ENCODE measurements around the gene MRPL44.

DNA sequence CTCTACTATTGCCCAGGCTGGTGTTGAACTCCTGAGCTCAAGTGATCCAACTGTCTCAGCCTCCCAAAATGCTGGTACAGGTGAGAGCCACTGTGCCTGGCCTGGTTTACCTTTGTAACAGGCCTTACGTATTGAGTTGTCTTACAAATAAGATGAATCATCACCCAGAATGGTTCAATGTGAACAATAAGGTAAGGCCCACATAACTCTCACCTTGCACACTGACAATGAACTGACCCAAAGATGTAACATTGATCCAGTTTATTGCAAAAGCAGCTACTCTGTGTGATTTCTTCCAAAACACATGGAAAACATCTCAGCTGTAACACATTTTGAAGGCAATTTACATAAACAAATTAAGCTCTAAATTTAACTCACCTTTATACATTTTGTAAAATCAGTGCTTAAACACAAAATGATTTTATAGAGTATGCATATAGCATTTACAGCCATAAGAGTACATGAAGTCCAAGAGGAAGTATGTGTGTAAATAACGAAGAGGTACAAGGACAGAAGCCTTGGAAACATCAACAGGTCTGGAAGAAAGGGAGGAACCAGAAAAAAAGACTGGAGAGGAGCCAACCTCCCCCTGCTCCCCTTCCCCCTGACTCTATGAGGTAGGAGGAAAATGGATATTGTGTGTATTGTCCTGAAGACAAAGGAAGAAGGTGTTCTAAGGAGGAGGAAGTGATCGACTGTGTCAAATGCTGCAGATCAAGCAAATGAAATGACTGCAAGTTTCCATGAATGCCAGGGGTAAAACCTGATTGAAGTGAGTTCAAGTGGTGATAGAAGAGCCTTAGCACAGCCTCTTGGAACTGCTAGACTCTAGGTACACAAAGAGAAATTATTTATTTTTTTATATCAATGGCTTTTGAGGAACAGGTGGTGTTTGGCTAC is 6.6 kb upstream of the MRPL44 start:
- TF ChIP-seq, protein P1, sequence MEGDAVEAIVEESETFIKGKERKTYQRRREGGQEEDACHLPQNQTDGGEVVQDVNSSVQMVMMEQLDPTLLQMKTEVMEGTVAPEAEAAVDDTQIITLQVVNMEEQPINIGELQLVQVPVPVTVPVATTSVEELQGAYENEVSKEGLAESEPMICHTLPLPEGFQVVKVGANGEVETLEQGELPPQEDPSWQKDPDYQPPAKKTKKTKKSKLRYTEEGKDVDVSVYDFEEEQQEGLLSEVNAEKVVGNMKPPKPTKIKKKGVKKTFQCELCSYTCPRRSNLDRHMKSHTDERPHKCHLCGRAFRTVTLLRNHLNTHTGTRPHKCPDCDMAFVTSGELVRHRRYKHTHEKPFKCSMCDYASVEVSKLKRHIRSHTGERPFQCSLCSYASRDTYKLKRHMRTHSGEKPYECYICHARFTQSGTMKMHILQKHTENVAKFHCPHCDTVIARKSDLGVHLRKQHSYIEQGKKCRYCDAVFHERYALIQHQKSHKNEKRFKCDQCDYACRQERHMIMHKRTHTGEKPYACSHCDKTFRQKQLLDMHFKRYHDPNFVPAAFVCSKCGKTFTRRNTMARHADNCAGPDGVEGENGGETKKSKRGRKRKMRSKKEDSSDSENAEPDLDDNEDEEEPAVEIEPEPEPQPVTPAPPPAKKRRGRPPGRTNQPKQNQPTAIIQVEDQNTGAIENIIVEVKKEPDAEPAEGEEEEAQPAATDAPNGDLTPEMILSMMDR (conservative IDR thresholded peaks at IDR 0.05): no peak
- TF ChIP-seq EZH2 (IDR thresholded peaks at IDR 0.05; ENCODE audit: low read depth): no peak

Data from PC-9 (cell line).